Dermis microvascular lymphatic vessel endothelial cell (primary cell): ENCODE measurements around the gene NIFK. TPM values are rescaled to one million over a fixed set of nuclear protein-coding genes. Genes with fewer than 3 reads are reported as not detected.
A peak's percentile ranks its signal among the peaks of the same experiment; 100 is the strongest.

Experiments
- DNase-seq, 2 donors: peaks; one replicate each; pipeline versions ENCODE4 v3.0.0 to v3.0.0-alpha.2; 2010; ENCODE audit warnings: low read depth in 2 of 2
- total RNA-seq: library from RNA; depleted of rRNA; stranded (reverse); fragments of >200 nt; gene quantifications from 2 replicates; pipeline ENCODE4 v1.2.1, GENCODE V29; 2014

The NIFK gene
- total RNA-seq = 26.4 and 34.1 TPM in 2 replicates

- peak; percentile 88 to 98 for DNase-seq
Observed at GRCh38 chr2:121736462-121737336, at the start of gene NIFK. TSS of gene NIFK (minus strand) at chr2:121736875. CDS start at chr2:121736850, 25 bp downstream.

- no peak for DNase-seq
Observed at GRCh38 chr2:121783180-121783579, 46.5 kb upstream of the NIFK start.

- DNase-seq = no peak
Observed at GRCh38 chr2:121778741-121779487, 42.2 kb upstream of the NIFK start.

GRCh38 chr2:121777699-121778058, 41.0 kb upstream of the NIFK start:
- DNase-seq = peak in 1 of 2 donors; percentile 82

- peak in 1 of 2 donors; percentile 9 for DNase-seq
Observed at GRCh38 chr2:121776885-121777698, 40.4 kb upstream of the NIFK start.

- no peak for DNase-seq
Observed at GRCh38 chr2:121776361-121776760, 39.7 kb upstream of the NIFK start.

GRCh38 chr2:121774235-121774634, 37.6 kb upstream of the NIFK start:
- DNase-seq = no peak

GRCh38 chr2:121771976-121772742, 35.5 kb upstream of the NIFK start:
- peak in 1 of 2 donors; percentile 77 for DNase-seq

GRCh38 chr2:121768143-121768755, 31.6 kb upstream of the NIFK start:
- DNase-seq = no peak

- DNase-seq = no peak
Observed at GRCh38 chr2:121766624-121767023, 29.9 kb upstream of the NIFK start.

- no peak for DNase-seq
Observed at GRCh38 chr2:121764681-121765228, 28.1 kb upstream of the NIFK start.

- DNase-seq = peak; percentile 91 to 98
Observed at GRCh38 chr2:121755237-121756111, 18.8 kb upstream of the NIFK start, which contains the start of gene TSN. TSS of gene TSN (plus strand) at chr2:121755651. CDS start at chr2:121755780, 129 bp downstream.

GRCh38 chr2:121754851-121755236, 18.2 kb upstream of the NIFK start:
- no peak for DNase-seq

- DNase-seq = peak in 1 of 2 donors; percentile 47
Observed at GRCh38 chr2:121748202-121748601, 11.5 kb upstream of the NIFK start.

- DNase-seq = peak in 1 of 2 donors; percentile 21
Observed at GRCh38 chr2:121746071-121746578, 9.4 kb upstream of the NIFK start.

GRCh38 chr2:121741450-121741849, 4.8 kb upstream of the NIFK start:
- no peak for DNase-seq

GRCh38 chr2:121740973-121741372, 4.3 kb upstream of the NIFK start:
- DNase-seq = no peak

- peak in 1 of 2 donors; percentile 2 for DNase-seq
Observed at GRCh38 chr2:121736140-121736461, 574 bp downstream of the NIFK start.

- peak in 1 of 2 donors; percentile 53 for DNase-seq
Observed at GRCh38 chr2:121735518-121736074, 1.1 kb downstream of the NIFK start.
